Medulla oblongata (tissue), 1 donor: ENCODE results near the gene DERA.
"Not testable (repeated sequence)": the region's sequence is repeated elsewhere in the genome, so short reads cannot be mapped to it uniquely, and the experiment has no call there.

Source experiments
- DNase-seq: peaks from one replicate; pipeline ENCODE4 v3.0.0-alpha.2; 2015; ENCODE audit errors: extremely low spot score

The DERA gene

DNA sequence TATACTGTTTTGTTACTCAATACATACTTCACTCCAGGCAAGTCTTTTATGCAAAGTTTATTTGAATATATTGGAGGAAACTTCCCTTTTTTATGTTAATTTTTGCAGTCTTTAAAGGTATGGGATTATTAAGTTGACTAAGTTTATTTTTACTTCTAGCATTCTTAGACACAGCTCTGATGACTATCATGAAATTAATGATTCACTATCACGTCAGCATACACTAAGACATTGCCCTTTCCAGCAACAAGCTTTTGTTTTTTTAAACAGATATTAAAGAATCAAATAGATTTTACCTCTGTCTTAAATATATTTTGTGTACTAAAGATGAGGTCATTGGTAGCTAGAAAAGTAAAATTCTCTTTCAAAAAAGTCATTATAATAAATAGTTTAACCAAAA, 52.1 kb downstream of the DERA start:
- DNase-seq = no peak

DNA sequence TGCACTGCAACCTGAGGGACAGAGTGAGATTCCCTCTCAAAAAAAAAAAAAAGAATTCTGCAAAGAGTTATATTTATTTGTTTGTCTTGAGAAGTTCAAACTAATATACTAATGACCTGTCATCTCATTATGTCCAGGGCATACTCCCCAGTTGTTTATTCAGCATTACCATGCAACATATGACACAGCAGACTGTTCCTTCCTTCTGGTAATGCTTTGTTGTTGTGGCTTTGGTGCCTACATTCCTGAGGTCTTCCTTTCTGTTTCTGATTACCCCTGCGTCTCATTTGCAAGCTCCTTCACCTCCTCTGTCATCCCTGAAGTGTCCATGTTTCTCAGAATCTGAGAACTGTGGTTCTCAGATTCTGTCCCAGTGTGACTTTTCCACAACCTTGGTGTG, 55.3 kb downstream of the DERA start:
- no peak for DNase-seq

- not testable (repeated sequence) for DNase-seq
Observed at GRCh38 chr12:15967053-15967452, 55.9 kb downstream of the DERA start.

GRCh38 chr12:15971211-15971610, 60.1 kb downstream of the DERA start:
- no peak for DNase-seq

GRCh38 chr12:15972894-15973293, 61.8 kb downstream of the DERA start:
- no peak for DNase-seq

GRCh38 chr12:15977999-15978951, 67.1 kb downstream of the DERA start:
- DNase-seq = no peak

GRCh38 chr12:15979096-15980092, 68.3 kb downstream of the DERA start:
- no peak for DNase-seq

DNA sequence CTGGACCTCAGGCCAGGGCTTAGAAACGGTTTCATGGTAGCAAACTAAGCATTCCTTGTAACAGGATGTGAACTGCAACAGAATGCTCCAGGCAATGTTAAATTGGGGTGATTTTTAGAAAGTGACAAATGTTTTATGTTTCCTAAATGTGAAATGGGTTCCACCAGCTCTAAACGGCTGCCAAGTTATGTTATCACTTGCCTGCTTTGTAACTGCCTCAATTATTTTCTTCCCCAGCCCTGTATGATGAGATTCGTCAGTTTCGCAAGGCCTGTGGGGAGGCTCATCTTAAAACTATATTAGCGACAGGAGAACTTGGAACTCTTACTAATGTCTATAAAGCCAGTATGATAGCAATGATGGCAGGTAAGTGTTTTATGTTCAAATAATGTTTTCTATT, 70.9 kb downstream of the DERA start:
- DNase-seq = no peak

GRCh38 chr12:15982471-15982870, 71.3 kb downstream of the DERA start:
- peak; percentile 11 for DNase-seq

DNA sequence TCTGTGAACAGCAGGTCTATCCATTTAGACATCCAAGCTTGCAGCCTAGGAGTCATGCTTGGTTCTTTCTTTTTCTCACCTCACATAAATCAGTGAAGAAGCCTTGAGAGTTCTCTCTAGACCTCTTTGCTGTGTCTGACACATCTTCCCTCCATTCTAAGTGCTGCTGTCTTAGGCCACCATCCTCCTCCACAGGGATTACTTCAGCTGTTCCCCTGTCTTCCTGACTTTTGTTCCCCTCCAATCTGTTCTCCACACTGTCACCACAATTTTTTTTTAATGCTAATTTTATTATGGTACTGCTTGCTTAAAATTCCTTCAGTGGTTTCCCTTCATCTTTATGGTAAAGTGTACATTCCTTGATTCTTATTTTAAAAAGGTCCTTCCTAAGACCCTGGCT, 71.8 kb downstream of the DERA start:
- no peak for DNase-seq

DNA sequence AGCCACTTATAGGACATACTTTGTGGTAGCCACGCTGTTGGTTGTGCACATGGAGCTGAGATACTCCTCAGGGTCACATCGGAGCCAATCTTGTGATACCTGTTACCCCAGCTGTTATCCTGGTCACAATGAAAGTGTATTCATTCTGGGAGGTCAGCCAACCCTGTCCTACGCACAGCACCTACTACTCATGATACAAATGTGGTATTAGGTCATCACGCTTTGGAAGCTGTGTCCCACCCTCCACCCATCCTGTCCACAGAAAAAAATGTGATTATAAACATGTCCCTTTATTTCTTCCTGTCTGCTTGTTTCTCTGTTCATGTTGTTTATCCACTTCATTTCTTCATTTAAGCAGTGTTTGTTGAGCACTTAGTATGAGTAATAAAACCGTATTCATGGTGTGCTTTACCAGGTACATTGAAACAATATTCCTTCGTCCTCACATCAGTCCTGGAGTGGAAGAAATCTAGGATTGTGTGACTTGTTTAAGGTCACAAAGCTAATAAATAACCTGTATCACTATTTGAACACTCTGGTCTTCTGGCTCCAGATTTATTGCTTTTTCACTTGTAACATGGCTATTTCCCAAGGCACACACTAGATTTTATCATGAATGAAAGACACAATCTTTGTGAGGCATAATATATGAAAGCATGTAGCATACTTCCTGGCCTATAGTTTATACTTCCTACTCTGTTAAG, 73.1 kb downstream of the DERA start:
- DNase-seq = no peak

- no peak for DNase-seq
Observed at GRCh38 chr12:15984963-15985362, 73.8 kb downstream of the DERA start.

DNA sequence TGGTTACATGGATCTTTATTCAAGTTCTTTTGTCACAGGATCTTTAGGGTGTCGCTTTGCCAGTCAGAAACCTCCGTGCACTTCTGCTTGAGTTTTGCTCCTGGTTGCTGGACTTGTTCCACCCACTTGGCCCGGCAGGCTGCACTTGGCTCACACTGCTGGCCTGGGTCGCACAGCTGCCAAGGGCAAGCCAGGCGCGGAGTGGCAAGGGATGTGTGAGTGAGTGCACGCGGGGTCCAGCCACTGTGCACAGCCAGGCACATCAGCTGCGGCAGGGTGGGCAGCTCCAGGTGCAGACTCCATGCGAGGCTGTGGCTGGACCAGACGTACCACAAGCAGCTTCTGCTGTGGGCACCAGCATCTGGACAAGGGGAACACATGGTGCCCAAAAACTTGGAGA, 76.6 kb downstream of the DERA start:
- peak; percentile 10 for DNase-seq

DNA sequence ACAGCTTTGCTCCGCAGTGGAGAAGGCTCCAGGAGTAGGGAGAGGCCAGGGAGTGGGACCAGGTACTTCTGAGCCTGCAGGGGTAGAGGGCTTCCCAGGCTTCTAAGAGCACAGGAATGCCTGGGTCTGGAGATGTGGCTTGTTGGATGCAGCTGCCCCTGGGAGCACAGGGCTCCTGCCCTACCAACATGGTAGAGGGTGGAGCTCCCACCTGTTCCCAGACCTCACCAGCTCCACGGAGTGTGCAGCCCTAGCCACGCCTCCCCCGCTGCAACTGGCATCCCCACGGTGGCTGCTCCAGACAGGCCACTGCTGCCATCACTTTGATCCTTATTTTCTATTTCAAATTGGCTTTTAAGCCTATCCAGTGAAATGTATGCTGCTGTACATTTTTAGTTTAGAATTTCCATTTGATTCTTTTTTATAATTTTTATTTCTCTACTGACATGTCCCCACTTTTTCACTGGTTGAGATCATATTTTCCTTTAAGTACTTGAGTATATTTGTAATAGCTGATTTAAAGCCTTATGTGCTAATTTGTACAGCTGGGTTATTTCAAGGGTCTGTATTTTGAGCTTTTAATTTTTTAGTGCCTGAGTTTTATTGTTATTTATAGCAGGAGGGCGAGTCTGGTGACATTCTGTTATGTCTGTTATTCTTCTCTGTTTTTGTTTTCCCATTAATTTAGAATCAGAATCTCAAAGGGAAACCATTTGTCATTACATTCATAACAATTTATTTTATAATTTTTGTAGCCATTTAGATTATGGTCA, 78.0 kb downstream of the DERA start:
- no peak for DNase-seq

GRCh38 chr12:15995801-15996200, 84.7 kb downstream of the DERA start:
- no peak for DNase-seq

DNA sequence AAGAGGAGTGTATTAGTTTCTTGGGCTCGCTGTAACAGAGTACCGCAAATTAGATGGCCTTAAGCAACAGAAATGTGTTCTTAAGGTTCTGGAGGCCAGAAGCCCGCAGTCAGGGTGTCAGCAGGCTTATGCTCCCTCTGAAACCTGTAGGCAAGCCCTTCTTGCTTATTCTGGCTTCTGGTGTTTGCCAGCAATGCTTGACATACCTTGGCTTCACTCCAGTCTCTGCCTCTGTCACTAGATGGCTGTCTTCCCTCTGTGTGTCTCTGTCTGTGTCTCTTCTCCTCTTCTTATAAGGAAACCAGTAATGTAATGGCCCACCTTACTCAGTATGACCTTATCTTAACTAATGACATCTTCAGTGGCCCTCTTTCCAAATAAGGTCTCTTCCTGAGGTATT, 85.1 kb downstream of the DERA start:
- peak; percentile 36 for DNase-seq

DNA sequence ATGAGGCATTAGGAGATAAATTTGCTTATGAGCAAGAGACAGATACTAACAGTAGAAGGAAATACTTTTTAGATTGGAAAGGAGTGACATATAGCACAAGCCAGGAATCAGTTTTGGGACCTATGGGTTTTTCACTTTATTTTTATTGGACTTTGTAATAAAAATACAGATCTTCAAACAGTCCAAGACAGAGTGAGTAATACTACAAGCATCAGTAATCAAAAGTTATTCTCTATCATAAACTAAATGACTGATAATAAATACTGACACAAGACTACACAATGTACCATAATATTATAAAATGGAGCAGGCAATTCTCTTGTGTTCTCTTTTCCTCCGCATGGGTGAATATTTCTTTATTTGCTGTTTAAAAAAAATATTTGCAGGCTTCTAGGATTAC, 85.8 kb downstream of the DERA start:
- no peak for DNase-seq

DNA sequence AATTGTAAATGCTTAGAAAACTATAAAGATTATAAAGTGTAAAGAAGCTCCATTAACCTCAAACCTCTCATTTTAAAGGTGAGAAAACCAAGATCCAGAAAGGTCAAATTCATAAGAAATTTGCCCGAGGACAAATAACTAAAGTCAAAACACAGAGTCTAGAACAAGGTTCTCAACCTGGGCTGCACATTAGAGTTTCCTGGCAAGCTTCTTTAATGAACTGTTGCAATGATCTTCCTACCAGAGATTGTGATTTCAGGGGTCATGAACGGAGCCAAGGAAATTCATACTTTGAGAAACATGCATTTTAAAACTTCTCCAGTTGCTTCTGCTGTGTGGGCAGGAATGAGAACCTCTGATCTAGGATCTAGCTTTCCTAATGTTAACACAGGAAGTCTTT, 86.8 kb downstream of the DERA start:
- no peak for DNase-seq

DNA sequence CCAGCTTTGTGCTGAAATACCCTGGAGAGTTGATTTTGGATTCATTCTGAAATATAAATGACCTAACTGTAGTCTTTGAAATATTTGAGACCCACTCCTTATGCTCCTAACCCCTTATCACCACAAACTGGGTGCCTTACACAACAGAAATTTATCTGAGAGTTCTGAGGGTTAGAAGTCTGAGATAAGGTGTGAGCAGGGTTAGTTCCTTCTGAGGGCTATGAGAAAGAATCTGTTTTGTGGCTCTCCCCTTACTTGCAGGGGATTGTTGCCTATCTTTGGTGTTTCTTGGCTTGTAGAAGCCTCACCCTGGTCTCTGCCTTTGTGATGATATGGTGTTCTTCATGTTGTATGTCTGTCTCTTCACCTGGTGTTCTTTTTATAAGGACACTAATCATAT, 91.7 kb downstream of the DERA start:
- DNase-seq = no peak

GRCh38 chr12:16003460-16003859, 92.3 kb downstream of the DERA start:
- DNase-seq = no peak

DNA sequence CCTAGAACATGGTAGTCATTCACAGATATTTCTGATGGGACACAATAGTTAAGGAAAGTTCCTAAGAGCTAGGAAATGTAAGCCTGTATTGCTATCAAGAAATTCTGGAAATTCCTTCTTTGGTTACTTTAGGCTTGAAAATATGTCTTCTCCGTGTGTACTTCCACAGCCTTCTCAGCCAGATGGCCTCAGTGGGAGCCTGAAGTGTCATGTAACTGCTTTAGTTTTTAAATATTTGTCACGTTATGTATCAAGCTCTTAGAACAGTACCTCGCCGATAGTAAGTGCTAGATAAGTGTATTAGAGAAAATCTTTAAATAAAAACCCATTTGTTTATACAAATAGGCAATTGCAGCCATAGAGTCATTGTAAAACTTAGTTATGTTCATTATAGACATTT, 95.6 kb downstream of the DERA start:
- DNase-seq = no peak
